Common myeloid progenitor, CD34-positive (primary cell): ENCODE results near the gene GTF2IRD1.
A peak's percentile ranks its signal among the peaks of the same experiment; 100 is the strongest.

ENCODE experiments used
- CTCF ChIA-PET: fragments of 350-600 bp; sonication (Branson Sonifier 250); formaldehyde crosslinking; loops from one replicate; lab custom pipeline; 2021; ENCODE audit warnings: antibody characterized with exemption; lab: Charles Lee
- POLR2A ChIA-PET: fragments of 350-600 bp; sonication (Branson Sonifier 250); formaldehyde crosslinking; loops from one replicate; lab custom pipeline; 2021; ENCODE audit warnings: antibody characterized with exemption; lab: Charles Lee
- DNase-seq, 3 donors: peaks; one replicate each; pipeline versions ENCODE4 v3.0.0 to v3.0.0-alpha.2; 2013
- H3K27ac ChIP-seq, 2 experiments: 1 replicate in 1 of 2; 2 replicates in 1 of 2; pipeline ENCODE4 v1.7.0; 2013; ENCODE audit warnings: inconsistent platforms in 2 of 2, low read length in 2 of 2, mild to moderate bottlenecking in 2 of 2, low read depth in 1 of 2, moderate library complexity in 1 of 2; ENCODE audit not compliant: severe bottlenecking in 2 of 2, insufficient read depth in 1 of 2, poor library complexity in 1 of 2
- H3K27me3 ChIP-seq, 5 experiments: replicated peaks in 2 of 5; 1 replicate in 3 of 5; 2 replicates in 2 of 5; pipeline versions ENCODE4 v1.6.1 to v1.7.0; 2013; ENCODE audit warnings: low read length in 4 of 5, mild to moderate bottlenecking in 2 of 5, moderate library complexity in 2 of 5, inconsistent platforms in 1 of 5; ENCODE audit not compliant: insufficient read depth in 5 of 5, control insufficient read depth in 4 of 5
- H3K36me3 ChIP-seq, 4 experiments: 1 replicate in 2 of 4; 2 replicates in 2 of 4; pipeline versions ENCODE4 v1.6.1 to v1.7.0; 2013; ENCODE audit warnings: low read length in 3 of 4, control low read depth in 1 of 4, mild to moderate bottlenecking in 1 of 4; ENCODE audit not compliant: control insufficient read depth in 4 of 4, insufficient read depth in 4 of 4
- H3K4me1 ChIP-seq, 4 experiments: 1 replicate in 3 of 4; 2 replicates in 1 of 4; pipeline versions ENCODE4 v1.6.1 to v1.7.1; 2013; ENCODE audit warnings: low read length in 3 of 4, mild to moderate bottlenecking in 3 of 4, control low read depth in 1 of 4, inconsistent platforms in 1 of 4, moderate library complexity in 1 of 4; ENCODE audit not compliant: control insufficient read depth in 4 of 4, insufficient read depth in 4 of 4; ENCODE audit errors: control extremely low read depth in 1 of 4
- H3K4me3 ChIP-seq, 7 experiments: 1 replicate in 4 of 7; 2 replicates in 3 of 7; pipeline versions ENCODE4 v1.5.1 to v1.7.0; 2013; ENCODE audit warnings: mild to moderate bottlenecking in 7 of 7, low read length in 6 of 7, moderate library complexity in 6 of 7, inconsistent platforms in 2 of 7, low read depth in 2 of 7, control low read depth in 1 of 7; ENCODE audit not compliant: insufficient read depth in 4 of 7, control insufficient read depth in 1 of 7; ENCODE audit errors: extremely low read depth in 1 of 7
- H3K9me3 ChIP-seq, 5 experiments: 1 replicate in 4 of 5; 2 replicates in 1 of 5; pipeline versions ENCODE4 v1.6.1 to v1.7.1; 2013; ENCODE audit warnings: low read length in 4 of 5, mild to moderate bottlenecking in 2 of 5, inconsistent platforms in 1 of 5, low read depth in 1 of 5, moderate library complexity in 1 of 5; ENCODE audit not compliant: control insufficient read depth in 4 of 5, insufficient read depth in 2 of 5; ENCODE audit errors: control extremely low read depth in 1 of 5
- WGBS: methylation state at CpG from one replicate; pipeline ENCODE4 v1.1.5; 2013; ENCODE audit not compliant: insufficient coverage; 5-methylcytosine and 5-hydroxymethylcytosine counted together

GTF2IRD1 gene

GRCh38 chr7:74518654-74519053 lies 64.9 kb downstream of the GTF2IRD1 start:
- no peaks in the 10 kb centered on the region for H3K4me1 ChIP-seq
- ChIA-PET POLR2A (no interaction called here), CTCF (interaction anchor here (1.0 to 1.1 kb wide), 2 partner anchors 9 to 69 kb away, joined by 3 read pairs; no protein-coding TSS in a partner anchor)
- no peak overlapping the region for H3K4me3 ChIP-seq
- no peaks in the 10 kb centered on the region for H3K27me3 ChIP-seq
- peaks cover 0 to 18% (median 5%) of the 10 kb centered on the region in 5 experiments for H3K9me3 ChIP-seq
- no peaks in the 10 kb centered on the region for H3K36me3 ChIP-seq
- DNase-seq, result no peak
- H3K27ac ChIP-seq, result no peak overlapping the region
- WGBS, result 100% methylated on average over 2 of the region's 2 CpGs

GRCh38 chr7:74519395-74519794 lies 65.7 kb downstream of the GTF2IRD1 start:
- CTCF ChIA-PET, result no interaction called here
- Histone ChIP-seq H3K36me3 (no peaks in the 10 kb centered on the region), H3K9me3 (peaks cover 0 to 18% (median 5%) of the 10 kb centered on the region in 5 experiments), H3K27ac (no peak overlapping the region), H3K27me3 (no peaks in the 10 kb centered on the region), H3K4me1 (no peaks in the 10 kb centered on the region), H3K4me3 (no peak overlapping the region)
- no peak for DNase-seq
- WGBS, result 97% methylated on average over 14 of the region's 14 CpGs
- POLR2A ChIA-PET, result no interaction called here

DNA sequence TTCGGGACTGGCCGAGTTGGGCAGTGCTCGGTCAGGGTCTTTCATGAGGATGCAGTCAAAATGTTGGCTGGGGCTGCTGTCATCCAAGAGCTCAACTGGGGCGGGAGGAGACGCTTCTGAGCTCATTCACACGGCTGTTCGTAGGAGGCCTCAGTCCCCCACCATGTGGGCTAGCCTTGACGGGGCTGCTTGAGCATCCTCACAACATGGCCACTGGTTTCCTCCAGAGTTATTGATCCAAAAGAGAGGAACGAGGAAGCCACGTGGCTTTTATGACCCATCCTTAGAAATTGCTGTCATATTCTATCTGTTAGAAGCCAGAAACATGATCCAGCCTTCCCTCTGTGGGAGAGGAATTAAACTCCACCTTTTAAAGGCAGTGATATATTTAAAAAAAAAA lies 68.1 kb downstream of the GTF2IRD1 start:
- 100% methylated on average over 9 of the region's 10 CpGs for WGBS
- ChIA-PET CTCF (interaction anchor here (0.6 kb wide), 1 partner anchor 907 kb away, joined by 5 read pairs; no protein-coding TSS in a partner anchor), POLR2A (no interaction called here)

GRCh38 chr7:74522281-74522905 lies 68.7 kb downstream of the GTF2IRD1 start:
- ChIA-PET CTCF (no interaction called here), POLR2A (no interaction called here)
- Histone ChIP-seq H3K4me3 (no peak overlapping the region), H3K27me3 (no peaks in the 10 kb centered on the region), H3K36me3 (no peaks in the 10 kb centered on the region), H3K4me1 (no peaks in the 10 kb centered on the region), H3K27ac (no peak overlapping the region), H3K9me3 (peaks cover 0 to 18% (median 5%) of the 10 kb centered on the region in 5 experiments)
- 100% methylated on average over 1 of the region's 1 CpG for WGBS
- no peak for DNase-seq

More for the DNA sequence above, 68.1 kb downstream of the GTF2IRD1 start:
- Histone ChIP-seq H3K4me1 (no peaks in the 10 kb centered on the region), H3K27ac (no peak overlapping the region), H3K4me3 (no peak overlapping the region), H3K9me3 (peaks cover 0 to 18% (median 5%) of the 10 kb centered on the region in 5 experiments), H3K36me3 (no peaks in the 10 kb centered on the region), H3K27me3 (no peaks in the 10 kb centered on the region)
- peak in 1 of 3 donors; percentile 12 for DNase-seq

GRCh38 chr7:74523015-74523414 lies 69.3 kb downstream of the GTF2IRD1 start:
- 100% methylated on average over 1 of the region's 4 CpGs for WGBS
- H3K27ac ChIP-seq, result no peak overlapping the region
- H3K4me3 ChIP-seq, result no peak overlapping the region
- DNase-seq, result no peak
- CTCF ChIA-PET, result no interaction called here
- no peaks in the 10 kb centered on the region for H3K4me1 ChIP-seq
- POLR2A ChIA-PET, result no interaction called here
- peaks cover 0 to 18% (median 5%) of the 10 kb centered on the region in 5 experiments for H3K9me3 ChIP-seq
- H3K36me3 ChIP-seq, result no peaks in the 10 kb centered on the region
- H3K27me3 ChIP-seq, result no peaks in the 10 kb centered on the region

DNA sequence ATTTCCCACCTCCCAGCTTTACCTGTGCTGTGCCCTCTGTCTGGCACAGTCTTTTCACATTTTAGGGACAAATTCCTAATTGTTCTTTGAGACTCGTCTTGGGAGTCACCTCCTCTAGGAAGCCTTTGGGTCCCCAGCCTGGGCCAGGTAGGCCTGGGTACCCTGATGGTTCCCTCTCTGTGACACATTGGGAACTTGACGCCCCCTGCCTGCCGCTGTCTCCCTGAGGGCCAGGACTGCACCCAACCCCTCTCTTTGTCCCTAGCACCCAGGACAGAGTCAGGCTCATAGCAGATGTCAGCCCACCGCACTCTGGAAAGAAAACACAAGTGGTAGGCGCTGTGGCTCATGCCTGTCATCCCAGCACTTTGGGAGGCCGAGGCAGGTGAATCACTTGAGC lies 71.4 kb downstream of the GTF2IRD1 start:
- Histone ChIP-seq H3K27ac (no peak overlapping the region), H3K4me3 (no peak overlapping the region), H3K4me1 (no peaks in the 10 kb centered on the region), H3K9me3 (peaks cover 0 to 13% (median 4%) of the 10 kb centered on the region in 5 experiments), H3K27me3 (no peaks in the 10 kb centered on the region), H3K36me3 (no peaks in the 10 kb centered on the region)
- ChIA-PET POLR2A (no interaction called here), CTCF (interaction anchor here (0.5 kb wide), 1 partner anchor 58 kb away, joined by 3 read pairs; no protein-coding TSS in a partner anchor)
- WGBS, result 95% methylated on average over 6 of the region's 6 CpGs
- DNase-seq, result no peak

GRCh38 chr7:74525881-74526280 lies 72.2 kb downstream of the GTF2IRD1 start:
- no peak overlapping the region for H3K4me3 ChIP-seq
- no peaks in the 10 kb centered on the region for H3K27me3 ChIP-seq
- ChIA-PET POLR2A (no interaction called here), CTCF (no interaction called here)
- H3K9me3 ChIP-seq, result peaks cover 0 to 9% (median 0%) of the 10 kb centered on the region in 5 experiments
- H3K36me3 ChIP-seq, result no peaks in the 10 kb centered on the region
- no peak for DNase-seq
- no peaks in the 10 kb centered on the region for H3K4me1 ChIP-seq
- WGBS, result 98% methylated on average over 6 of the region's 7 CpGs
- no peak overlapping the region for H3K27ac ChIP-seq
